RKO (cell line): ENCODE data around the gene ATG2B.

ENCODE experiments used
- DNase-seq: peaks from one replicate; pipeline ENCODE4 v3.0.0-alpha.2; 2016; ENCODE audit warnings: low spot score

The ATG2B gene

DNA sequence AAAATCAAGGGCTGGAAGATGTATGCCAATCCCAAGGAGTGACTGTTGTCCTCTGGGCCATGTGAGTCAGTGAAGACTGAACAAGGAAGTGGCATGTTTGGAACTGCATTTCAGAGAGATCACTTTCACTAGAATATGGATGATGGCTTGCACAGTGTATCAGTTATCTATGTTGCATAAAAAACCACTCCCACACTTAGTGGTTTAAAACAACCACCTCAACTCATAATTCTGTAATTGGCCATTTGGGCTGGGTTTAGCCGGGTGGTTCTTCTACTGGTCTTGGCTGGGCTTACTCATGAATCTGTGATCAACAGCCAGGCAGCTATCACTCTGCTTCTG, 91.7 kb downstream of the ATG2B start:
- DNase-seq: no peak

GRCh38 chr14:96270565-96271420, 92.3 kb downstream of the ATG2B start:
- DNase-seq: no peak

DNA sequence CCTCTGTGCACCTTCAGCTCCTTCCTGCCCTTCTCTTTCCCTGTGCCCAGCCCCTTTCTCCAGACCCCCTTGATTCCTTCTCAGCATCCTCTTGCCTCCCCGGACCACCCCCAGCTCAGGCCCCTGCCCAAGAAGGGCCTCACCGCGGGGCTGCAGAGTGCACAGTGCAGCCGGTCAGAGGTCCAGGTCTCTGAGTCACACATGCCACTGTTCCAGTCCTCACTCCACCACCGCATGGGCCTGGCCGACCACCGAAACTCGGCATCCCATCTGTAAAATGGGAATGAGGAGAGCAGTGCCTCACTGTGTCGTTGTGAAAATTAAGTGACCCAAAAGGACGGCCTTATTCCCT, 93.8 kb downstream of the ATG2B start:
- DNase-seq: no peak

GRCh38 chr14:96268431-96269358, 94.4 kb downstream of the ATG2B start:
- DNase-seq: no peak

DNA sequence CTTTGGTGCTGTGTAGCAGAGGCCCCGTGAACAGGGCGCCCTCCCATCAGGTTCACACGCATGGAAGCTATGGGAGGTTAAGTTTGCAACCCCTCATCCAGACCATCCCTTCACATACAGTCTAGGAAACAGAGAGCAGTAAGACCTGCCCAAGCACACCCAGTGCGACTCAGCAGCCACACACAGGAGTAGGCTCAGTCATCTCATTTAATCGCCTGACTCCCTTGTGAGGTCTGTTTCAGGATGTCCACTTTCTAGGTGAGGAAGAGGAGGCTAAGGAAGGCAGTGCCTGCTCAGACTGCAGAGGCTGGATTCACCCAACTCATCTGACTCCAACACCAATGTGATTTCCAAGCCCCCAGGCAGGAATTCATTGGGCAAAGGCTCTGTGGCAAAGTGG, 95.2 kb downstream of the ATG2B start:
- DNase-seq: no peak

DNA sequence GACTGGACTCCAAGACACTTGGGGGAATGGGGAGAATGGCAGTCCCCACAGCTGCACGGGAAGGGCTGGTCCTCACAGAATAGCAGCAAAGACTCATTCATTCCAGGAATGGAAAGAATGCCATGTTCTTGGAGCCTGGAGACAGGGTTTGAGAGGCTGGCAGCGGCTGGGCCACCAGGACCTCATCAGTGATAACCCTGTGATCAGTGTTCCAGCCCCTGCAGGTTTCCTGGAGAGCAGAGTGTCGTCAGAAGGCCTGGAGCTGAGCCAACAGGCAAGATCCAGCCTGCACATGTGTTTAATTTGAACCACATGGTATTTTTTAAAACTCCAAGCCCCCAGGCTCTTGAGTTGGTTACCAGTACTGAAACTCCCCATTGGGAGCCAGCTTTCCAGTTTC, 95.8 kb downstream of the ATG2B start:
- DNase-seq: no peak

- DNase-seq: no peak
Observed at GRCh38 chr14:96265383-96266095, 97.6 kb downstream of the ATG2B start.

DNA sequence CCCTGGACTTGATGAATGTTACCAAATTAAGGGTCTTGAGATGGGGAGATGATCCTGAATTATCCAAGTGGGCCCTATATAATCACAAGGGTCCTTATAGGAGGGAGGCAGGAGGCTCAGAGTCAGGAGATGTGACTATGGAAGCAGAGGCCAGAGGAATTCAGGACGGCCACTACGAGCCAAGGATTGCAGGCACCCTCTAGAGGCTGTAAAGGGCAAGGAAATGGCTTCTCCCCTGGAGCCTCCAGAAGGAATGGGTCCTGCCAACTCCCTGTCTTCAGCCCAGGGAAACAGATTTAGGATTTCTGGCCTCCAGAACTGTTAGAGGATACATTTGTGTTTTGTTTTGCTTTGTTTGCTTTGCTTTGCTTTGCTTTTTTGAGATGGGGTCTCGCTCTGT, 98.3 kb downstream of the ATG2B start:
- peak; percentile 34 for DNase-seq

DNA sequence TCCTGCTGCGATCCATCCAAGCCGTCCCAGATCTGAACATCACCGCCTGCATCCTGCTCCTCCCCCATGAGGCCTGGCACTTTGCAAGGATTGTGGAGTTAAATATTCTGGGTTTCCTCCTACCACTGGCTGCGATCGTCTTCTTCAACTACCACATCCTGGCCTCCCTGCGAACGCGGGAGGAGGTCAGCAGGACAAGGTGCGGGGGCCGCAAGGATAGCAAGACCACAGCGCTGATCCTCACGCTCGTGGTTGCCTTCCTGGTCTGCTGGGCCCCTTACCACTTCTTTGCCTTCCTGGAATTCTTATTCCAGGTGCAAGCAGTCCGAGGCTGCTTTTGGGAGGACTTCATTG, 99.0 kb downstream of the ATG2B start:
- no peak for DNase-seq

DNA sequence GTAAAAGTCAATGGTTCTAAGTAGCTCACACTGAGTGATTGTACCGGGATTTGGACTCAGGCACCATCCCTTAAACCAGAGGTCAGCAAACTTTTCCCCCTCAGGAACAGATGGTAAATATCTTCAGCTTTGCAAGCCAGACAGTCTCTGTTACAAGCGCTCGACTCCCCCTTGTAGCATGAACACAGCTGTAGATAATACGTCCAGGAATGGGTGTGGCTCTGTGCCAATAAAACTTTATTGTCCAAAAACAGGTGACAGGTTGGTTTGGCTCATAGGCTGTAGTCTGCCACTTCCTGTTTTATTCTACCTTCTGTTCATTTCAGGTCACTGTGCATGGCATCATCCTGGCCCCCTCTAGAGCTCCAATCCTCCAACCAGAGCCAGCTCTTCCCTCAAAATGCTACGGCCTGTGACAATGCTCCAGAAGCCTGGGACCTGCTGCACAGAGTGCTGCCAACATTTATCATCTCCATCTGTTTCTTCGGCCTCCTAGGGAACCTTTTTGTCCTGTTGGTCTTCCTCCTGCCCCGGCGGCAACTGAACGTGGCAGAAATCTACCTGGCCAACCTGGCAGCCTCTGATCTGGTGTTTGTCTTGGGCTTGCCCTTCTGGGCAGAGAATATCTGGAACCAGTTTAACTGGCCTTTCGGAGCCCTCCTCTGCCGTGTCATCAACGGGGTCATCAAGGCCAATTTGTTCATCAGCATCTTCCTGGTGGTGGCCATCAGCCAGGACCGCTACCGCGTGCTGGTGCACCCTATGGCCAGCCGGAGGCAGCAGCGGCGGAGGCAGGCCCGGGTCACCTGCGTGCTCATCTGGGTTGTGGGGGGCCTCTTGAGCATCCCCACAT, 99.6 kb downstream of the ATG2B start:
- no peak for DNase-seq

GRCh38 chr14:96261772-96262655, 101.1 kb downstream of the ATG2B start:
- no peak for DNase-seq

DNA sequence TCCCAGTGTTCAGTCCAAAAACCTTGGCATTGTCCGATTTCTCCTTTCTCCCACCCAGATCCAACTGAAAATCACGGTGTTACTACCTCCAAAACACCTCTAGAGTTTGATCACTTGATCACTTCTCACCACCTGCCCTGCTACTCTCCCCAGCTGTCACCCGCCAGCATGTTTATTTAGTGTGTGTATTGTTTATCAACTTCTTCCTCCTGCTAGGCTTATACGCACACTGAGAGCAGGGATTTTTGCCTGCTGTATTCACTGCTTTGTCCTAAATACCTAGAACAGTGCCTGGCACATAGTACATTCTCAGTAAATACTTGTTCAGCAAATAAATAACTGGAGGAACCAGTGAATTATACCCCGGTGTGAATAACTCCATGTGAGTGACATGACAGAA, 102.1 kb downstream of the ATG2B start:
- no peak for DNase-seq

DNA sequence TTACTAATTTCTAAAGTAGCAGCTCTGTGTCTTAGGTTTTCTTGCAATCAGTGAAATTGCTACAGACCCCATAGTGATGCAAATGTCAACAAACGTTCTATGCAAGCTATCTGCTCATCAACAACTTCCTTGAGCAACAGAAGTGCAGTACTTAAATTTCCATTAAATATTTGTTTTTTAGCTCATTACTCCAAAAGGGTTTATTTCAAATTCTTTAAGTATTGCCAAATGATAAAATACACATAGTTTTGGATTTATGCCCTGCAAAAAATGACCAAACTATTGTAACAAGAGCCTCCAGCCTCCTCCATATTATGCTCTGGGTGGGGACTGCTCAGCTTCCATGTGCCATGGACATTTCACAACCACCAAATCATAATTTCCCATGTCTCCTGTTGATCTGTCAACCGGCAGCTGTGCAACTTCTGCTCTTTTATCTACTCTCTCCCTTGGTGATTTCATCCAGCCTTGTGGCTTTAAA, 102.8 kb downstream of the ATG2B start:
- no peak for DNase-seq

DNA sequence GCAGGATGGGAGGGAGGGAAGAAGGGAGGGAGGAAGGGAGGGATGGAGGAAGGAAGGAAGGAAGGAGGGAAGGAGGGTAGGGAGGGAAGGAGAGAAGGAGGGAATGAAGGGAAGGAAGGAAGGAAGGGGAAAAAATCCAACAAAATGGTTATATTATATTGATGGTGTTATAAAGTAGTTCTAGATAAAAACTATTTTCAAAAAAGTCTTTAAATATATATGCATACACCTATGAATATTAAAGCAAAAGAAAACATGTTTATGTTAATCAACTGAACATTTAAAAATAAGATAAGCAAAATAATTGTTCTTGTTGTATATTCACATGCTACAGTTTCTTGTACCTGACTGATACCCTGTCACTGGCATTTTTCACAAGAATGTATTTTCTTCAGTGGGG, 105.2 kb downstream of the ATG2B start:
- no peak for DNase-seq

GRCh38 chr14:96257056-96257455, 106.1 kb downstream of the ATG2B start:
- DNase-seq: no peak

- DNase-seq: no peak
Observed at GRCh38 chr14:96256407-96256806, 106.7 kb downstream of the ATG2B start.

DNA sequence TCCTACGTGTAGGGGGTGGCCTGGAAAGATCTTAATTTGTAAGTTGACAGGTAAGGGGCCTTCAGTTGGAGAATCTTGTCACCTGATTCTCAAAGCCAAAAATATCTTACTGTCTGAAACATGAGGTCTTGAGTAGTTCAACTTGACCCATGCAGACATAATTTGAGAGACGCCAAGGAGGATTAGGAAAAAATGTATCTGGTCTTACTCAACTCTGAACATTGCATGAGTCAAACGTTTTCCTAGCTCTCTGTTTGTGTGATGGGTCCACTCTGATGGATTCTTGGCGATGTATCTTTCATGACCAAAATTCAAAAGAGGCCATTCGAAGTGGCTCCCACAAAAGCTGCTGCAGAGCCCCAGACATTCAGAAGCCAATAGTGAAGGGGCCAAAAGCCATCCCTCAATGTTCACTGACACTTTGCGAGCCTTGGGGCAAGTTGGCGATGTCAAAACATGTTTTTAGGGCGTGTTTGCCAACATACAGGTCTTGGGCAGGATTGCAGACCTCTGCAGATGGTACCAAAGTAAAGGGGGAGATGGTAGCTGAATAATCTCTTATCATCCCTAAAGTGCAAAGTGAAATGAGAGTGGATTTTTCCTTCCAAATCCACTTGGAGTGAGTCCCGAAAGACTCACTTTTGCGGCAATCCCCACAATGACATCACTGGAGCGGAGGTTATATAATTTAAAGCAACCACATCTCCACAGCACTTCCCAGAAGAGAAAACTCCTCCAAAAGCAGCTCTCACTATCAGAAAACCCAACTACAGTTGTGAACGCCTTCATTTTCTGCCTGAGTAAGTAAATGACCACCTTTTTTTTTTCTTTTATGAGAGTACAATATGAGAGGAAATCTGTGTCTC, 107.4 kb downstream of the ATG2B start, which contains the start of gene BDKRB1:
Gene BDKRB1 (plus strand): TSS at position 710 of the 866 bp plus-strand sequence. CDS start 7,473 bp downstream, outside the sequence.
- peak; percentile 16 for DNase-seq

GRCh38 chr14:96254687-96255086, 108.5 kb downstream of the ATG2B start:
- DNase-seq: no peak

DNA sequence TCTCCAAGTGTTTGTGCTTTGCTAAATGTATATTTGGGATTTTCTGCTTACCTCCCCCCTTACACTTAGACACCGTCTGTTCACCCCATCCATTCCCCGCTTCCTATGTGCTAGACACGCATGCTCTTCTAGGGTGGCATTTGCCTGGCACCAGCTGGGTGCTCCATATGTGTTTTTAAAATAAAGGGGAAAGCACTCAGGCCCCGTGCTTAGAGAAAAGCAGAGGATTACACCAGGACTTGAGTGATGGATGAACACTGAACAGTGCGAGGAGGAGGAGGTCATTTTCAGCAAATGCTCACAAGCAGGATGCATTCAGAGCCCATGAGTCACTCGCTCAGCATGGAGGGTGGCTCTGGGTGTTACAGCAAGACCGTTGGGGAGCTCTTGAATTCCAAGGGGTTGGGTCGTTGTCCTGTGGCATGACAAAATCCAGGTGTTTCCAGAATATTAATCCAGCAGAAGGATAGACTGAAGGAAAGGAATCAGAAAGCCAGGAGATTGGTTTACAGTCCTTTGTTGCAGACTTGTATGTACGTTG, 110.1 kb downstream of the ATG2B start:
- DNase-seq: peak; percentile 48
